Activated CD4-positive, alpha-beta T cell treated with anti-CD3 and anti-CD28 coated beads, Interleukin-2, Interleukin-4, amounts not matched to agents 100 ng/mL and 50 ng/mL, durations not matched to agents 16 hours and 8 hours (primary cell): ENCODE measurements around the gene SLC35F1.
"Not testable (repeated sequence)": the region's sequence is repeated elsewhere in the genome, so short reads cannot be mapped to it uniquely, and the experiment has no call there.

ENCODE experiments used
- DNase-seq: peaks from one replicate; pipeline ENCODE4 v3.0.0-alpha.2; 2020; ENCODE audit warnings: low spot score

The SLC35F1 gene

GRCh38 chr6:117927866-117928265, 20.8 kb downstream of the SLC35F1 start:
- DNase-seq, result no peak

- no peak for DNase-seq
Observed at GRCh38 chr6:117928833-117929232, 21.8 kb downstream of the SLC35F1 start.

- no peak for DNase-seq
Observed at GRCh38 chr6:117929501-117929900, 22.4 kb downstream of the SLC35F1 start.

DNA sequence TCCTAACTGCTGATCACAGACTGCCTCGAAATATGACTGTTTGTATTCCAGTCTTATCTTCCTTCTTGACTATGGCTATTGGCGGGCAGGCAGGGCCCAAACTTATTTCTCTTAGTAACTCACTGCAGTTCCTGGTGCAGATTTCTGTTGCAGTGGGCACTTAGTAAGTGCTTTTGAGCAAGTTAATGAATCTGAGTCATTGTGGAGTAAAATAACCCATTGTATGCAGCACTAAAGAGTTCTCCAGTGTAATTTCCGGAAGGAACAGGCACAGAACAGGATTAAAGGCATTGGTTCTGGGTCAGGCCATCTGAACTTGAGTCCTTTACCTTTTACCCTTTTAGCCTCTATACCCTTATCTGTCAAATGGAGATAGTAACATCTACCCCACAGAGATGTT, 23.6 kb downstream of the SLC35F1 start:
- no peak for DNase-seq

DNA sequence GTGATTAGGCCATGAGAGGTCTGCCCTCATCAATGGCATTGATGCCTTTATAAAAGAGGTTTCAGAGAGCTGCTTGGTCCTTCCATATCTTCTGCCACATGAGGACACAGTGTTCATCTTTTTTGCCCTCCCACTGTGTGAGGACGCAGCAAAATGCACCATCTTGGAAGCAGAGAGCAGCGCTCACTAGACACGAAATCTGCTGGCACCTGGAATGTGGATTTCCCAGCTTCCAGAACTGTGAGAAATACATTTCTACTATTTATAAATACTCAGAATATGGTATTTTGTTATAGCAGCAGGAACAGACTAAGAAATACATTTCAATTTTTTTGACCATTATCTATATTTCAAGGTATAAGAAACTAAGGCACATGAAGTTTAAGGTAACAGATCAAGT, 24.9 kb downstream of the SLC35F1 start:
- no peak for DNase-seq

DNA sequence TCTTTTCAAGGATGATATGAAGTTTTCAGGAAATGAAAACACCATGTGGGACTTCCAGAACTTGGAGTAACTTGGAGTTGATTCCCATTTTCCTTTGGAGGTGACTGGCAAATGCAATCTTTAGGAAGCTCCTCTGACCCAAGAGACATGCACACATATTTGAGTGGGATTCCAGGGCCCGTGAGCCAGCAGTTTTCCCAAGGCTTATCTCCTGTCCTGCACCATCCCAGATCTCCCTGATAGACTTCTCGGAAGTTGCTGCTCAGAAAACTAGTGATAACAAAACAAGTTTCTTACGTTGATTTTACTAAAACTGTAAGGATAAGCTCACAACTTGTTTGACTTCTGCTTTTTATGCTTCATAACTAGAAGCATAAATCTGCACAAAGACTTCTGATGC, 25.6 kb downstream of the SLC35F1 start:
- DNase-seq, result no peak

DNA sequence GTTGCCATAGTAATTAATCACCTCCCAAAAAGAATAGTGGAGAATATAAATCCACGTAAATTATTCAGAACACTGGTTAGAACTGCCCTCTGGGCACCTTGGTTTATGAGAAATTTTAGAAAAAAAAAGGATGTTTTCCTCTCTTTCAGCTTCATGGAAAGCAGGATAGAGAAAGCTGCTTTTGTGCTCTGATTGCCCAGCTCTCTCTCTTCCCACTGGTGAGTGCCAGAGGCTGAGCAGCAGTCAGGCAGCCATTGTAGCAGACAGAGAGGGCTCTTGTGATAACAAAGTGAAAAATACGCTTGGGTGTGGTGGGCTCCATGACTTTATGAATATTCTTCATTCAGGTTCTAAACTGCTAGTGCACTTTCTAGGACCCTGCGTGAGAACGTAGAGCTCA, 26.4 kb downstream of the SLC35F1 start:
- DNase-seq, result no peak

GRCh38 chr6:117938311-117938995, 31.4 kb downstream of the SLC35F1 start:
- DNase-seq, result no peak

DNA sequence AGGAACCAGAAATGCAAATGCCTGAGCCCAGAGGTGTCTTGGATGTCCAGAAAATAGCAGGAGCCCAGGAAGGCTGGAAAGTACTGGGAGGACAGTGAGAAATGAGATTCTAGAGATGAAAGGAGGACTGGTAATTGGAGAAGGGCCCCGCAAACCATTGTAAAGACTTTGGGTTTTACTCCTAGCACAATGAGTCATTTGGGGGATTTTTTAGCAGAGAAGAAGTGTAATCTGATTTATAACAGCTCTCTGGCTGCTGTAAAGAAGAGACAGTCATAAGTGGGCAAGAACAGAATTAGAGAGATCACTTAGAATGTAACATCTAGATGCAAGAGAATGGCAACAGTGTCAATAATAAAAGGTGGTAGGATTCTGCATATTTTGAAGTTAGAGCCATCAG, 40.2 kb downstream of the SLC35F1 start:
- no peak for DNase-seq

DNA sequence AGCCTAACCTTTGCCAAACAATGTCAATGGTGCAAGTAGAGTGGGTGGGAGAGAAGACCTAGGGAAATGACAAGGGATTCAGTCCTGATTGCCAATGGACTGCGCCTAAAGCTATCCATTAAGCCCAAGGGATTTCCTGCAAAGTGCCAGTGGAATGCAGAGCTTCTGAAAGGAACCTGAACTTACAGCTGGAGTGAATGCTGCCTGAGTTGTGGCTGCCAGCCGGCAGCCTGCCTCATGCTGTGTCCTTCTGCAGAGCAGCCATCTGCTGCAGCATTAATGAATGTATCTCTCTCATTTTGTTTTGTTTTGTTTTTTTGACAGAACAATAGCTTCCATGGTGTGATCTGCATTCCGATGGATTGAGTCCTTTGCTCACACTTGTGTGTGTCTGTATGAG, 44.7 kb downstream of the SLC35F1 start:
- no peak for DNase-seq

DNA sequence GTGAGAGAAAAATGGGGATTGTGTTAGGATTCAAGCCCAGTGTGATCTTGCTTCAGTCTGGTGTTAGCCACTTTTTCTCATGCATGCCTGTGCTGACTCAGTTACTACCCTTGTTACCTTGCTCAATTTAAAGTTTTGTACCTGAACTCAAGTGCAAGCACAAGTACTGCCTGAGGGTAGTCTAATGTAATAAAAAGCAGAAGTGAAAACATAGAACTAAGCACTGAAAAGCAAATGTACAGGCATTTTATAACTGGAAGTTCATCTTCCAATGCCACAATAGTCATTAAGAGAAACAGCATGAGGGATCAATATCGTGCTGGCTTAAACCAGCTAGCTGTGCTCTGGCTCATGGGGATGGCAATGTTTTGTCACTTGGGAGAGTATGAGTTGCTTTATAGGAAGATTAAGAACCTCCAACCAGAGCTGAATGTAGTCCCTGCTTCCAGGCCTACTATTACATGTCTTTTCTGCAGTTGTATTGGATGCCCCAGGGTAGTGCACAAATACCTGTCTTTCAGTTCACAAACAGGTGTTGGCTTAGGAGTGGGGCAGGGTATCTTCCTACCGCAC, 48.7 kb downstream of the SLC35F1 start:
- no peak for DNase-seq

DNA sequence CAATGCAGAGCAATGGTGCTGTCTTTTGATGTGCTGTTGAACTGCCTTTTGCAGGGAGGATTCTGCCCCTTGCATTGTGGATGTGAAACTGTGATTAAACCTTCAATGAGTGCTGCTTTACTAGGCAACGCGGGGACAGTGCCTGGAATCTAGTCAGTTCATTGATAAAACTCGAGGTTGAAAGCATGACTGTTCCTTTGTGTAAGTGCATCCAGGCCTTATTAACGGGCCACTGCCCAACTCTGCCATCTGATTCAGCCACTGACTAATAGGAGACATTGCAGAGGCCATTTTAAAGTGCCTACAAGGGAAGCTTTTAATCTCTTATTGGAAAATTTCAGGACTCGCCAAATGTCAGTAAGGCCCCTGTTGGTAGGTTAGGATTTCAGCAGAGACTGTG, 49.3 kb downstream of the SLC35F1 start:
- no peak for DNase-seq

- no peak for DNase-seq
Observed at GRCh38 chr6:117958536-117958935, 51.5 kb downstream of the SLC35F1 start.

- no peak for DNase-seq
Observed at GRCh38 chr6:117960877-117961276, 53.8 kb downstream of the SLC35F1 start.

DNA sequence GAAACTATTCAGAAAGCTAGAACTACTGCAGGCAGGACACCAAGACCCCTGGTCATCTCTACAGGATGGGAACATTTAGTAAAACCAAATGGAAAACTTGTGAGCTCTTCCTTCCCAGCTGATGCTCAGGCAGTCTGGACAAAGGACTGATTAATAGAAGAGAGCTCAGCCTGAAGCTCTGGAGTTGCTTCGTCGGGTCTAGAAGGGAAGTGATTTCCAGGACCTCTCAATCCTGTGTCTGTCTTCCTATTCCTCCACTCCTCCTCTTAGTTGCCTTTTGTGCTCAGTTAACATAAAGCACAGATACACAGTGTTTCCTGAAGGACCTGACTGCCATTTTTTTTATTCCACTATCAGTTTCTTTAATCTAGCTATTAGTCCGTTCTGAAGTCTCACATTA, 54.2 kb downstream of the SLC35F1 start:
- no peak for DNase-seq

DNA sequence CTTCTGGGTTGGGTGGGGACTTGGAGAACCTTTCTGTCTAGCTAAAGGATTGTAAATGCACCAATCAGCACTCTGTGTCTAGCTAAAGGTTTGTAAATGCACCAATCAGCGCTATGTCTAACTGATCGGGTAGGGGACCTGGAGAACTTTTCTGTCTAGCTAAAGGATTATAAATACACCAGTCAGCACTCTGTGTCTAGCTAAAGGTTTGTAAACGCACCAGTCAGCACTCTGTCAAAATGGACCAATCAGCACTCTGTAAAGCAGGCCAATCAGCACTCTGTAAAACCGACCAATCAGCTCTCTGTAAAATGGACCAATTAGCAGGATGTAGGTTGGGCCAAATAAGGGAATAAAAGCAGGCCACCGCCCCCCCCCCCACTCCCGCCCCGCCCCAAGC, 58.7 kb downstream of the SLC35F1 start:
- DNase-seq, result not testable (repeated sequence)

GRCh38 chr6:117971637-117972036, 64.6 kb downstream of the SLC35F1 start:
- DNase-seq, result no peak

- no peak for DNase-seq
Observed at GRCh38 chr6:117974914-117975627, 68.0 kb downstream of the SLC35F1 start.

- peak; percentile 51 for DNase-seq
Observed at GRCh38 chr6:117976030-117976651, 69.1 kb downstream of the SLC35F1 start.

GRCh38 chr6:117985916-117986315, 78.9 kb downstream of the SLC35F1 start:
- DNase-seq, result no peak

GRCh38 chr6:117986396-117986795, 79.3 kb downstream of the SLC35F1 start:
- no peak for DNase-seq

DNA sequence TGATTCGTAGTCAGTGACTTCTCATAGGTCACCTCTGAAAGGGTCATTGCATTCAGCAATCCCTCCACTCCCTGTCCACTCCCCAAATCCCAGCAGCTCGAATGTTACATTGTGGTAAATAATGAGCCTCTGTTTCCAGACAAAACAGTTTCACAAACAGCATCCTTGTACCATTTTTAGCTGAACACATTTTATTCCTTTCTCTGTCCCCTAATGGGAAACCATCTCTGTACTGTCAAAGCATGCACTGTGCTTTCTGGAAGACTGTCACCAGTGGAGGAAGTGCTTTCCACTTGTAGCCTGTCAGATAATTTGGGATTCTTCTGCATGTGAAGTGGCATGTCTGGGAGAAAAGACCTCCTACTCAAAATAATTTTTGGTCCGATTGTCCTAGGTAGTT, 82.0 kb downstream of the SLC35F1 start:
- no peak for DNase-seq

DNA sequence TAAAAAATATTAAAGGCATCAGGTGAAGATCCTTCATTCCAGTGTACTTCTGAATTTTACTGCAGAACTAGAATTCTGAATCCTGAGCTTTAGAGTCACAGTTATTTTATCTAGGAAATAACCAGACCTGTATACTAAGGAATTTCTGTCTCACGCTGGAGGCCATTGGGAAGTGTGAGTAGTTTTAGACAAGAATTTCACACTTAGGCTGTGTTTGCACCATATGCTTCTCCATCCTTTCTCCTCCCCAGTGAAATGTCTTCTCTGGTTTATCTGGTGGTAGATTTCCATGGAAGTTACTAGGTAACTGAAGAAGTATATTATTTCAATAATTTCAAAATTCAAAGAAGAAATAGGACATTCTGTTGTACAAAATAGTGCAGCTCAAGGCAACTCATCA, 83.1 kb downstream of the SLC35F1 start:
- no peak for DNase-seq
